ENCODE results near the gene BLACAT1. TPM values are rescaled to one million over a fixed set of nuclear protein-coding genes. Genes with fewer than 3 reads are reported as not detected.
A peak's percentile ranks its signal among the peaks of the same experiment; 100 is the strongest.

Gene BLACAT1
- total and polyA plus RNA-seq, 9 of the 15 experiments (the other 6 are each of a cell fraction or from before 2014, with no cell fraction given) = 0.10 to 5.9 (median 0.73) TPM

DNA sequence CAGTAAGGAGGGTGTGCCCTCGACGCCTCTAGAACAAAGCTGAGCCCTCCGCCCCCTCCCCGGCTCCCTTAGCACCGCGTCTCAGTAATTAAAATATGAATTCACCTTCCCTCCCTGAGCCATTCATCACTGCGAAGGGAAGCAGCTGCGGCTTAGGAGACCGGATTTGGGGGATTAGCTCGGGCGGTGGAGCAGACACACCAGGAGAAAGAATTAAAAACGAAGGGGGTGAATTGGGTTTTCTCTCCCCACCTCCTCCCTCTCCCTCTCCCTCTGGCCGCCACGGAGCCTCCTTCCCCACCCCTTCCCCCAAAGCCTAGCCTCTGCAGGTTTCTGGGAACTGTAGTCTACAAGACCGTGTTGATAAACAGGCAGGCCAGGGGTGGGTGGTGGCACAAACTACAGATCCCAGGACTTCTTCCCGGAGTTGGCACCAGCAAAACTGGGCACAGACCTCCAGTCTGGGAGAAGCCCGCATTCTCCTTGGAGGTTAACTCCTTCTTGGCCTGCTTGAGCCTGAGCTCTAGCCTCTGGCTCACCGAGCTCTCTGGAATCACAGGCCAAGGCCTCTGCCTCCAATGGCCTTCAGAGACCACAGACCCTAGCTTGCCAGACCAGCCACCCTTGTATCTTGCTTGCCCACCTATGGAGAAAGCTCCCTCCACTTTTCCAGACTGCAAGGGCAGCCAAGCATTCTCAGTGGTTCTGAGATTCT, 10.8 kb downstream of the BLACAT1 start (continued):
- TF ChIP-seq, protein P1, sequence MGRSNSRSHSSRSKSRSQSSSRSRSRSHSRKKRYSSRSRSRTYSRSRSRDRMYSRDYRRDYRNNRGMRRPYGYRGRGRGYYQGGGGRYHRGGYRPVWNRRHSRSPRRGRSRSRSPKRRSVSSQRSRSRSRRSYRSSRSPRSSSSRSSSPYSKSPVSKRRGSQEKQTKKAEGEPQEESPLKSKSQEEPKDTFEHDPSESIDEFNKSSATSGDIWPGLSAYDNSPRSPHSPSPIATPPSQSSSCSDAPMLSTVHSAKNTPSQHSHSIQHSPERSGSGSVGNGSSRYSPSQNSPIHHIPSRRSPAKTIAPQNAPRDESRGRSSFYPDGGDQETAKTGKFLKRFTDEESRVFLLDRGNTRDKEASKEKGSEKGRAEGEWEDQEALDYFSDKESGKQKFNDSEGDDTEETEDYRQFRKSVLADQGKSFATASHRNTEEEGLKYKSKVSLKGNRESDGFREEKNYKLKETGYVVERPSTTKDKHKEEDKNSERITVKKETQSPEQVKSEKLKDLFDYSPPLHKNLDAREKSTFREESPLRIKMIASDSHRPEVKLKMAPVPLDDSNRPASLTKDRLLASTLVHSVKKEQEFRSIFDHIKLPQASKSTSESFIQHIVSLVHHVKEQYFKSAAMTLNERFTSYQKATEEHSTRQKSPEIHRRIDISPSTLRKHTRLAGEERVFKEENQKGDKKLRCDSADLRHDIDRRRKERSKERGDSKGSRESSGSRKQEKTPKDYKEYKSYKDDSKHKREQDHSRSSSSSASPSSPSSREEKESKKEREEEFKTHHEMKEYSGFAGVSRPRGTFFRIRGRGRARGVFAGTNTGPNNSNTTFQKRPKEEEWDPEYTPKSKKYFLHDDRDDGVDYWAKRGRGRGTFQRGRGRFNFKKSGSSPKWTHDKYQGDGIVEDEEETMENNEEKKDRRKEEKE (IDR thresholded peaks at IDR 0.05; ENCODE audit: borderline replicate concordance in 1 of 2, control insufficient read depth in 1 of 2, low read depth in 2 of 2, low read length in 1 of 2) = no peak
- TF ChIP-seq ZFPM2 (CRISPR knock-in tag; IDR thresholded peaks at IDR 0.05) (no peak), MIER1 (IDR thresholded peaks at IDR 0.05; ENCODE audit: low read depth) (no peak), ZKSCAN3 (CRISPR knock-in tag; IDR thresholded peaks at IDR 0.05) (no peak), MAFF (IDR thresholded peaks at IDR 0.05; ENCODE audit: low read length) (no peak), EZH2 (IDR thresholded peaks at IDR 0.05; ENCODE audit: borderline replicate concordance, low read depth, low read length) (no peak), HDAC6 (IDR thresholded peaks at IDR 0.05; ENCODE audit: low read depth, low read length) (no peak), NR2C2 (CRISPR knock-in tag; IDR thresholded peaks at IDR 0.05) (no peak), NR2C2 (tag; IDR thresholded peaks at IDR 0.05) (0 out of 2 replicates have a peak, but pooled peaks have one; percentile 22), GTF2A2 (tag; IDR thresholded peaks at IDR 0.05) (no peak), NFXL1 (CRISPR knock-in tag; IDR thresholded peaks at IDR 0.05) (no peak), ZBTB8A (IDR thresholded peaks at IDR 0.05; ENCODE audit: partially characterized antibody) (no peak), ZBTB7A (IDR thresholded peaks at IDR 0.05; ENCODE audit: borderline replicate concordance, control insufficient read depth, low read depth, low read length) (0 out of 2 replicates have a peak, but pooled peaks have one; percentile 17), SMAD1 (IDR thresholded peaks at IDR 0.05; ENCODE audit: low read depth, low read length, partially characterized antibody) (no peak), ZNF695 (CRISPR knock-in tag; IDR thresholded peaks at IDR 0.05) (no peak), U2AF1 (optimal IDR thresholded peaks at IDR 0.05; ENCODE audit: low read depth, low read length) (no peak), SPI1 (IDR thresholded peaks at IDR 0.05; ENCODE audit: borderline replicate concordance, low read depth, low read length) (no peak), SIX5 (IDR thresholded peaks at IDR 0.05; ENCODE audit: borderline replicate concordance in 1 of 2, insufficient read depth in 1 of 2, low read depth in 1 of 2, low read length in 2 of 2) (peak in 1 of 2 experiments; percentile 24; a peak in 1 of 4 replicates), ILK (tag; IDR thresholded peaks at IDR 0.05; ENCODE audit: borderline replicate concordance, low read depth) (no peak), POU5F1 (IDR thresholded peaks at IDR 0.05; ENCODE audit: borderline replicate concordance, low read depth, low read length, partially characterized antibody) (no peak)
- TF ChIP-seq, protein P2, sequence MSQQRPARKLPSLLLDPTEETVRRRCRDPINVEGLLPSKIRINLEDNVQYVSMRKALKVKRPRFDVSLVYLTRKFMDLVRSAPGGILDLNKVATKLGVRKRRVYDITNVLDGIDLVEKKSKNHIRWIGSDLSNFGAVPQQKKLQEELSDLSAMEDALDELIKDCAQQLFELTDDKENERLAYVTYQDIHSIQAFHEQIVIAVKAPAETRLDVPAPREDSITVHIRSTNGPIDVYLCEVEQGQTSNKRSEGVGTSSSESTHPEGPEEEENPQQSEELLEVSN (IDR thresholded peaks at IDR 0.05; ENCODE audit: borderline replicate concordance in 1 of 2, extremely low read depth in 1 of 2, insufficient read depth in 1 of 2, insufficient read length in 1 of 2, low read depth in 1 of 2, low read length in 1 of 2, poor library complexity in 1 of 2, severe bottlenecking in 1 of 2) = no peak
- TF ChIP-seq, protein P3, sequence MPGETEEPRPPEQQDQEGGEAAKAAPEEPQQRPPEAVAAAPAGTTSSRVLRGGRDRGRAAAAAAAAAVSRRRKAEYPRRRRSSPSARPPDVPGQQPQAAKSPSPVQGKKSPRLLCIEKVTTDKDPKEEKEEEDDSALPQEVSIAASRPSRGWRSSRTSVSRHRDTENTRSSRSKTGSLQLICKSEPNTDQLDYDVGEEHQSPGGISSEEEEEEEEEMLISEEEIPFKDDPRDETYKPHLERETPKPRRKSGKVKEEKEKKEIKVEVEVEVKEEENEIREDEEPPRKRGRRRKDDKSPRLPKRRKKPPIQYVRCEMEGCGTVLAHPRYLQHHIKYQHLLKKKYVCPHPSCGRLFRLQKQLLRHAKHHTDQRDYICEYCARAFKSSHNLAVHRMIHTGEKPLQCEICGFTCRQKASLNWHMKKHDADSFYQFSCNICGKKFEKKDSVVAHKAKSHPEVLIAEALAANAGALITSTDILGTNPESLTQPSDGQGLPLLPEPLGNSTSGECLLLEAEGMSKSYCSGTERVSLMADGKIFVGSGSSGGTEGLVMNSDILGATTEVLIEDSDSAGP (CRISPR knock-in tag; IDR thresholded peaks at IDR 0.05) = no peak
